ENCODE measurements around the gene INTS7.

- TF ChIP-seq CTCF (conservative IDR thresholded peaks at IDR 0.05; ENCODE audit: low read depth, low read length), result no peak
- no peak for TF ChIP-seq MAFK (IDR thresholded peaks at IDR 0.05; ENCODE audit: low read depth, low read length)
- no peak for TF ChIP-seq CEBPB (IDR thresholded peaks at IDR 0.05; ENCODE audit: low read depth, low read length)
- no peak for TF ChIP-seq FOS (IDR thresholded peaks at IDR 0.05; ENCODE audit: low read depth, low read length)
Observed at GRCh38 chr1:212045981-212046380, 10.6 kb upstream of the INTS7 start.

All from IMR-90 (cell line).